Astrocyte (in vitro differentiated cells and primary cell): ENCODE results near the gene GNA15. TPM values are rescaled to one million over a fixed set of nuclear protein-coding genes. Genes with fewer than 3 reads are reported as not detected.

Experiments used
- DNase-seq: peaks from one replicate; pipeline ENCODE4 v3.0.0-alpha.2; 2010; ENCODE audit warnings: low read depth
- FAIRE-seq: peaks from 2 replicates; lab custom pipeline; 2011; peaks lifted over from hg19 to GRCh38; lab: Jason Lieb, UNC
- H2AFZ ChIP-seq: 2 replicates; pipeline ENCODE4 v1.6.0; 2012; ENCODE audit warnings: low read depth, low read length, inconsistent platforms
- H3K27ac ChIP-seq: 2 replicates; pipeline ENCODE4 v1.5.1; 2011; ENCODE audit warnings: low read depth, low read length, inconsistent platforms
- H3K27me3 ChIP-seq: 2 replicates; pipeline ENCODE4 v1.6.0; 2011; ENCODE audit warnings: low read length, inconsistent platforms; ENCODE audit not compliant: insufficient read depth
- H3K36me3 ChIP-seq: 2 replicates; pipeline ENCODE4 v1.5.1; 2011; ENCODE audit warnings: low read length, inconsistent platforms; ENCODE audit not compliant: insufficient read depth
- H3K4me1 ChIP-seq: 2 replicates; pipeline ENCODE4 v1.5.1; 2011; ENCODE audit warnings: low read length, inconsistent platforms; ENCODE audit not compliant: insufficient read depth
- H3K4me2 ChIP-seq: 2 replicates; pipeline ENCODE4 v1.6.0; 2012; ENCODE audit warnings: low read length, inconsistent platforms
- H3K4me3 ChIP-seq: 2 replicates; pipeline ENCODE4 v1.5.1; 2011; ENCODE audit warnings: low read depth, mild to moderate bottlenecking, low read length, inconsistent platforms; ENCODE audit not compliant: insufficient read depth
- H3K79me2 ChIP-seq: 2 replicates; pipeline ENCODE4 v1.6.0; 2012; ENCODE audit warnings: mild to moderate bottlenecking, low read length, inconsistent platforms; ENCODE audit not compliant: insufficient read depth
- H3K9ac ChIP-seq: 2 replicates; pipeline ENCODE4 v1.6.0; 2012; ENCODE audit warnings: mild to moderate bottlenecking, low read length, inconsistent platforms
- H3K9me3 ChIP-seq: 2 replicates; pipeline ENCODE4 v1.5.1; 2012; ENCODE audit warnings: low read depth, mild to moderate bottlenecking, low read length, inconsistent platforms; ENCODE audit not compliant: insufficient read depth
- H4K20me1 ChIP-seq: 2 replicates; pipeline ENCODE4 v1.6.0; 2012; ENCODE audit warnings: low read length, inconsistent platforms; ENCODE audit not compliant: insufficient read depth
- H3K27ac Mint-ChIP-seq: one replicate; pipeline ENCODE4 v1.8.0; 2021; ENCODE audit warnings: mild to moderate bottlenecking, mixed read lengths; ENCODE audit not compliant: unreplicated experiment
- H3K27me3 Mint-ChIP-seq: one replicate; pipeline ENCODE4 v1.8.0; 2021; ENCODE audit warnings: low read depth, mixed read lengths; ENCODE audit not compliant: unreplicated experiment
- H3K36me3 Mint-ChIP-seq: one replicate; pipeline ENCODE4 v1.8.0; 2021; ENCODE audit warnings: low read depth, mixed read lengths; ENCODE audit not compliant: unreplicated experiment
- H3K4me1 Mint-ChIP-seq: one replicate; pipeline ENCODE4 v1.8.0; 2021; ENCODE audit warnings: low read depth, mixed read lengths; ENCODE audit not compliant: unreplicated experiment
- H3K4me3 Mint-ChIP-seq: one replicate; pipeline ENCODE4 v1.8.0; 2021; ENCODE audit warnings: mild to moderate bottlenecking, moderate library complexity, mixed read lengths; ENCODE audit not compliant: unreplicated experiment
- H3K9me3 Mint-ChIP-seq: one replicate; pipeline ENCODE4 v1.8.0; 2021; ENCODE audit warnings: mild to moderate bottlenecking, mixed read lengths; ENCODE audit not compliant: unreplicated experiment
- CTCF ChIP-seq: IDR thresholded peaks from 2 replicates; pipeline ENCODE4 v1.5.1; 2011; ENCODE audit warnings: low read depth, mild to moderate bottlenecking, inconsistent platforms, low read length, moderate library complexity; ENCODE audit not compliant: insufficient read depth
- EZH2 ChIP-seq: IDR thresholded peaks from 2 replicates; pipeline ENCODE4 v1.6.1; 2012; ENCODE audit warnings: mild to moderate bottlenecking, low read length, inconsistent platforms; ENCODE audit not compliant: insufficient read depth
- total RNA-seq: library from RNA; stranded (reverse); gene quantifications from 2 replicates; pipeline ENCODE4 v1.2.1, GENCODE V29; 2021

Gene GNA15
- total RNA-seq, 1 donor from 2014 or later: not detected

- H3K9me3 Mint-ChIP-seq: no peaks in the 10 kb centered on the region
- peak overlapping the region; percentile 95 for H3K4me2 ChIP-seq
- H3K4me1 ChIP-seq: peaks cover 8% of the 10 kb centered on the region
- peak overlapping the region; percentile 88 for H2AFZ ChIP-seq
- peak overlapping the region; percentile 74 for H3K4me3 ChIP-seq
- peaks cover 12% of the 10 kb centered on the region for H3K4me1 Mint-ChIP-seq
- no peak for TF ChIP-seq EZH2
- TF ChIP-seq CTCF: no peak
- peak overlapping the region; percentile 94 for H3K4me3 Mint-ChIP-seq
- H3K9ac ChIP-seq: peak overlapping the region; percentile 89
- FAIRE-seq (no peak), DNase-seq (no peak)
- H3K27ac ChIP-seq: peak overlapping the region; percentile 62
- H3K9me3 ChIP-seq: no peaks in the 10 kb centered on the region
- H3K36me3 ChIP-seq: no peaks in the 10 kb centered on the region
- H3K27ac Mint-ChIP-seq: peak overlapping the region; percentile 91
- no peaks in the 10 kb centered on the region for H3K27me3 Mint-ChIP-seq
- H3K36me3 Mint-ChIP-seq: peaks cover 2% of the 10 kb centered on the region
- H3K27me3 ChIP-seq: no peaks in the 10 kb centered on the region
- peaks cover 37% of the 10 kb centered on the region for H4K20me1 ChIP-seq
- peaks cover 42% of the 10 kb centered on the region for H3K79me2 ChIP-seq
Observed at GRCh38 chr19:3184847-3185460, 49.1 kb downstream of the GNA15 start.

- peaks cover 2% of the 10 kb centered on the region for H3K36me3 Mint-ChIP-seq
- Histone ChIP-seq H3K4me3 (peak within 1 kb of the TSS; percentile 74), H2AFZ (peak within 1 kb of the TSS; percentile 89), H3K4me1 (peaks cover 8% of the 10 kb centered on the region), H3K4me2 (peak within 1 kb of the TSS; percentile 95), H4K20me1 (peaks cover 37% of the 10 kb centered on the region), H3K9ac (peak within 1 kb of the TSS; percentile 89), H3K27me3 (no peaks in the 10 kb centered on the region), H3K36me3 (no peaks in the 10 kb centered on the region), H3K79me2 (peaks cover 49% of the 10 kb centered on the region), H3K27ac (peak within 1 kb of the TSS; percentile 62), H3K9me3 (no peaks in the 10 kb centered on the region)
- peak; percentile 86 for FAIRE-seq
- peaks cover 12% of the 10 kb centered on the region for H3K4me1 Mint-ChIP-seq
- H3K27me3 Mint-ChIP-seq: no peaks in the 10 kb centered on the region
- H3K4me3 Mint-ChIP-seq: peak within 1 kb of the TSS; percentile 98
- peak within 1 kb of the TSS; percentile 91 for H3K27ac Mint-ChIP-seq
- peak; percentile 85 for DNase-seq
- no peaks in the 10 kb centered on the region for H3K9me3 Mint-ChIP-seq
- no peak for TF ChIP-seq EZH2
- no peak for TF ChIP-seq CTCF
Observed at GRCh38 chr19:3185461-3186159, 49.8 kb downstream of the GNA15 start, which contains the start of gene NCLN. TSS of gene NCLN (plus strand) at chr19:3185930. CDS start at chr19:3186031, 101 bp downstream.
